Transverse colon (tissue), 4 donors: ENCODE data around the gene NME9. TPM values are rescaled to one million over a fixed set of nuclear protein-coding genes. Genes with fewer than 3 reads are reported as not detected.

Experiments used
- DNase-seq: peaks from one replicate; pipeline ENCODE4 v3.0.0-alpha.2; 2019
- H3K27ac ChIP-seq, 4 donors: fragments of 200-600 bp; sonication (generic); 2 replicates each; pipeline ENCODE4 v1.5.1; 2016 to 2018; ENCODE audit warnings: inconsistent platforms in 4 of 4
- H3K27me3 ChIP-seq: fragments of 200-600 bp; sonication (generic); 2 replicates; pipeline ENCODE4 v1.5.1; 2017; ENCODE audit warnings: inconsistent platforms
- H3K36me3 ChIP-seq, 4 donors: fragments of 200-600 bp; sonication (generic); 2 replicates each; pipeline ENCODE4 v1.5.1; 2017 to 2019; ENCODE audit warnings: inconsistent platforms in 4 of 4
- H3K4me1 ChIP-seq, 4 donors: fragments of 200-600 bp; sonication (generic); 2 replicates each; pipeline ENCODE4 v1.5.1; 2017 to 2020; ENCODE audit warnings: inconsistent platforms in 4 of 4
- H3K4me3 ChIP-seq, 4 donors: fragments of 200-600 bp; sonication (generic); 1 replicate in 1 of 4; 2 replicates in 3 of 4; pipeline versions ENCODE4 v1.5.1 to v1.6.1; 2017 to 2019; ENCODE audit warnings: inconsistent platforms in 4 of 4
- H3K9me3 ChIP-seq, 2 donors: fragments of 200-600 bp; sonication (generic); 2 replicates each; pipeline ENCODE4 v1.5.1; 2017 to 2019; ENCODE audit warnings: inconsistent platforms in 2 of 2
- EP300 ChIP-seq: sonication (generic); formaldehyde crosslinking; IDR thresholded peaks from one replicate; pipeline ENCODE4 v1.6.1; 2017; ENCODE audit warnings: antibody characterized with exemption, low read depth
- POLR2A ChIP-seq: fragments of 450-650 bp; IDR thresholded peaks from one replicate; pipeline ENCODE4 v1.6.1; 2016; ENCODE audit warnings: antibody characterized with exemption, mild to moderate bottlenecking, moderate library complexity
- POLR2AphosphoS5 ChIP-seq, 3 donors: sonication (generic); formaldehyde crosslinking; IDR thresholded peaks; one replicate each; pipeline ENCODE4 v1.6.1; 2016; ENCODE audit warnings: antibody characterized with exemption in 3 of 3
- WGBS, 2 donors: methylation state at CpG; one replicate each; pipeline ENCODE4 v1.1.5; 2018; ENCODE audit warnings: low coverage in 1 of 2; 5-methylcytosine and 5-hydroxymethylcytosine counted together
- in situ Hi-C, 4 donors: fragments of 200-750 bp; cut with MboI; loops; one replicate each; pipeline versions ENCODE4 v1.15.0 to v1.15.1; 2017; ENCODE audit warnings: low sequenced_read_pairs in 3 of 4, low pct_ligation_motif_present in 1 of 4, low pct_unique_long_range_greater_than_20kb in 1 of 4
- intact Hi-C: fragments of 100-400 bp; cut with DNase I; formaldehyde crosslinking; loops from one replicate; pipeline ENCODE4 v1.15.1; 2023; ENCODE audit warnings: low total_unique reads
- total RNA-seq, 4 donors: library from RNA; depleted of rRNA; stranded (reverse); fragments of >200 nt; gene quantifications; one replicate each; pipeline ENCODE4 v1.1.0, GENCODE V29; 2016
- TF ChIP-seq, protein P1 (sequence below), 5 experiments: fragments of 200-600 bp in 3 of 5; fragments of 450-650 bp in 2 of 5; sonication (generic) in 3 of 5; IDR thresholded peaks; 1 replicate in 2 of 5; 2 replicates in 3 of 5; pipeline ENCODE4 v1.5.1; 2016 to 2017; ENCODE audit warnings: antibody characterized with exemption in 5 of 5, inconsistent platforms in 3 of 5, mild to moderate bottlenecking in 2 of 5, moderate library complexity in 1 of 5

NME9 gene
- total RNA-seq, 4 donors from 2014 or later: not detected

DNA sequence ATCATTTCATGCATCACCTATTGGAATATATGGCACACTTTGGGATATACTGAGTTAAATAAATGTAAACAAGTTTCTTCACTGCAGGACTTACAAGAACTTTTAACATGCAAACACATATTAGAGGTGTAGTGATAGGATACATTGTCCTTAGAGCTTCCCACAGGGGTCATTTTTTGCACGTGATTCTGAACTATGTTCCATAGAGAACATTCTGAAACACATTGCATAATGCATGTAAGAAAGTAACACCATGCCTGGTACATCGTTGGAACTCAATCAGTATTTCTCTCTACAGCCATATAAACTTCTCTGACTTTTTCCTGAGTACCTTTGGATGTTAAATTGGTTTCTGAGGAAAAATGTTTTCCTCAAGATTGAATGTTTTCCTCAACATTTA is 47.0 kb upstream of the NME9 start:
- TF ChIP-seq EP300 (no peak), POLR2AphosphoS5 (IDR thresholded peaks at IDR 0.05) (no peak), POLR2A (no peak)
- TF ChIP-seq, protein P1, sequence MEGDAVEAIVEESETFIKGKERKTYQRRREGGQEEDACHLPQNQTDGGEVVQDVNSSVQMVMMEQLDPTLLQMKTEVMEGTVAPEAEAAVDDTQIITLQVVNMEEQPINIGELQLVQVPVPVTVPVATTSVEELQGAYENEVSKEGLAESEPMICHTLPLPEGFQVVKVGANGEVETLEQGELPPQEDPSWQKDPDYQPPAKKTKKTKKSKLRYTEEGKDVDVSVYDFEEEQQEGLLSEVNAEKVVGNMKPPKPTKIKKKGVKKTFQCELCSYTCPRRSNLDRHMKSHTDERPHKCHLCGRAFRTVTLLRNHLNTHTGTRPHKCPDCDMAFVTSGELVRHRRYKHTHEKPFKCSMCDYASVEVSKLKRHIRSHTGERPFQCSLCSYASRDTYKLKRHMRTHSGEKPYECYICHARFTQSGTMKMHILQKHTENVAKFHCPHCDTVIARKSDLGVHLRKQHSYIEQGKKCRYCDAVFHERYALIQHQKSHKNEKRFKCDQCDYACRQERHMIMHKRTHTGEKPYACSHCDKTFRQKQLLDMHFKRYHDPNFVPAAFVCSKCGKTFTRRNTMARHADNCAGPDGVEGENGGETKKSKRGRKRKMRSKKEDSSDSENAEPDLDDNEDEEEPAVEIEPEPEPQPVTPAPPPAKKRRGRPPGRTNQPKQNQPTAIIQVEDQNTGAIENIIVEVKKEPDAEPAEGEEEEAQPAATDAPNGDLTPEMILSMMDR (IDR thresholded peaks at IDR 0.05): no peak
- H3K4me3 ChIP-seq: no peak overlapping the region
- H3K4me1 ChIP-seq: peaks cover 3 to 8% (median 6%) of the 10 kb centered on the region in 4 donors
- no peaks in the 10 kb centered on the region for H3K9me3 ChIP-seq
- no peak for DNase-seq
- intact Hi-C loops (no loop called here), in situ Hi-C loops (no loop called here)
- no peak overlapping the region for H3K27ac ChIP-seq
- H3K36me3 ChIP-seq: no peaks in the 10 kb centered on the region
- no peaks in the 10 kb centered on the region for H3K27me3 ChIP-seq
- 50 to 73% methylated on average over 2 of the region's 2 CpGs for WGBS, 2 donors

DNA sequence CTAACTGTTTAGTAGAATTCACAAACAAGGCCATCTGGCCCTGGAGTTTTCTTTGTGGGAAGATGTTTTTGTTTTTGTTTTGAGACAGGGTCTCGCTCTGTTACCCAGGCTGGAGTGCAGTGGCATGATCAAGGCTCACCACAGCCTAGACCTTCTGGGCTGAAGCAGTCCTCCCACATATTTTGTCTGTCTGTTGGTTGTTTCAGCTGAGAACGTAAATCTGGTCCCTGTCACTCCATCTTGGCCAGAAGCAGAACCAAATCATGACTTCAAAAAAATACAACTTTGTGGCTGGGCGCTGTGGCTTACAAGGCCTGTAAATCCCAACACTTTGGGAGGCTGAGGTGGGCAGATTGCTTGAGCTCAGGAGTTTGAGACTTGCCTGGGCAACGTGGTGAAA is 45.8 kb upstream of the NME9 start:
- H3K4me1 ChIP-seq: no peaks in the 10 kb centered on the region
- in situ Hi-C loops: no loop called here
- H3K9me3 ChIP-seq: no peaks in the 10 kb centered on the region
- 70% methylated on average over 4 of the region's 4 CpGs; no CpG with 5 or more reads in 1 of the 2 donors for WGBS, 2 donors
- TF ChIP-seq POLR2A (no peak), POLR2AphosphoS5 (IDR thresholded peaks at IDR 0.05) (no peak), EP300 (no peak)
- TF ChIP-seq, protein P1 (IDR thresholded peaks at IDR 0.05): no peak
- no peaks in the 10 kb centered on the region for H3K36me3 ChIP-seq
- no peaks in the 10 kb centered on the region for H3K27me3 ChIP-seq
- H3K4me3 ChIP-seq: no peak overlapping the region
- no peak overlapping the region for H3K27ac ChIP-seq
- intact Hi-C loops: no loop called here
- DNase-seq: no peak

- Histone ChIP-seq H3K36me3 (no peaks in the 10 kb centered on the region), H3K4me3 (no peak overlapping the region), H3K9me3 (no peaks in the 10 kb centered on the region), H3K4me1 (no peaks in the 10 kb centered on the region), H3K27me3 (no peaks in the 10 kb centered on the region), H3K27ac (no peak overlapping the region)
- DNase-seq: no peak
- 50 to 100% methylated on average over 1 to 2 of the region's 2 CpGs for WGBS, 2 donors
- TF ChIP-seq EP300: no peak
- no peak for TF ChIP-seq POLR2AphosphoS5 (IDR thresholded peaks at IDR 0.05)
- TF ChIP-seq, protein P1 (IDR thresholded peaks at IDR 0.05): no peak
- TF ChIP-seq POLR2A: no peak
- in situ Hi-C loops (no loop called here), intact Hi-C loops (no loop called here)
Measured at GRCh38 chr3:138374573-138375134, 45.0 kb upstream of the NME9 start.

- TF ChIP-seq POLR2AphosphoS5 (IDR thresholded peaks at IDR 0.05): no peak
- TF ChIP-seq EP300: no peak
- Histone ChIP-seq H3K27ac (no peak overlapping the region), H3K4me1 (no peaks in the 10 kb centered on the region), H3K4me3 (no peak overlapping the region), H3K36me3 (no peaks in the 10 kb centered on the region), H3K27me3 (no peaks in the 10 kb centered on the region), H3K9me3 (no peaks in the 10 kb centered on the region)
- no peak for DNase-seq
- WGBS, 2 donors: 94% methylated on average over 5 of the region's 5 CpGs; no CpG with 5 or more reads in 1 of the 2 donors
- intact Hi-C loops (no loop called here), in situ Hi-C loops (no loop called here)
Measured at GRCh38 chr3:138373736-138374094, 44.1 kb upstream of the NME9 start.
